ENCODE data around the gene PDE7B. TPM values are rescaled to one million over a fixed set of nuclear protein-coding genes. Genes with fewer than 3 reads are reported as not detected.

PDE7B gene
- total and polyA plus RNA-seq, 2 of the 8 experiments (the other 6 are each of a cell fraction or from before 2014, with no cell fraction given) = not detected

GRCh38 chr6:135962731-135963130 is 111.2 kb downstream of the PDE7B start:
- no peak for DNase-seq (ENCODE audit: low read depth in 1 of 2, low spot score in 2 of 2)
- TF ChIP-seq FOSL1 (IDR thresholded peaks at IDR 0.05; ENCODE audit: insufficient read depth, low read depth, low read length) (no peak), TBP (IDR thresholded peaks at IDR 0.05; ENCODE audit: low read depth, low read length) (no peak), HDAC2 (IDR thresholded peaks at IDR 0.05; ENCODE audit: borderline replicate concordance in 1 of 2, low read depth in 2 of 2, low read length in 2 of 2) (no peak), KDM5A (IDR thresholded peaks at IDR 0.05; ENCODE audit: low read length) (no peak), ATF2 (IDR thresholded peaks at IDR 0.05; ENCODE audit: low read length) (no peak), ATF3 (IDR thresholded peaks at IDR 0.05; ENCODE audit: insufficient read depth, low read depth, low read length) (no peak), EP300 (IDR thresholded peaks at IDR 0.05; ENCODE audit: borderline replicate concordance in 1 of 2, low read depth in 2 of 2, low read length in 2 of 2) (no peak), SUZ12 (IDR thresholded peaks at IDR 0.05; ENCODE audit: low read length) (no peak), TEAD4 (IDR thresholded peaks at IDR 0.05; ENCODE audit: low read depth, low read length) (no peak), KDM4A (IDR thresholded peaks at IDR 0.05; ENCODE audit: low read depth, low read length, severe bottlenecking) (no peak)

More at GRCh38 chr6:135962731-135963130, 111.2 kb downstream of the PDE7B start:
- H2BK120ac ChIP-seq (replicated peaks; ENCODE audit: low read depth, low read length) = no peak overlapping the region
- 83% methylated on average over 2 of the region's 2 CpGs; no CpG with 5 or more reads in 1 of the 2 experiments for WGBS, 2 experiments (ENCODE audit: extremely low coverage in 1 of 2, insufficient coverage in 1 of 2, insufficient read length in 1 of 2, insufficient replicate concordance in 2 of 2, low coverage in 1 of 2, low lambda C conversion rate in 2 of 2, missing lambda C conversion rate in 1 of 2)
- no peak overlapping the region for H3K9ac ChIP-seq (replicated peaks in 1 of 4; ENCODE audit: extremely low read depth in 1 of 4, low read depth in 3 of 4, low read length in 3 of 4)
- no peak overlapping the region for H2BK12ac ChIP-seq (ENCODE audit: low read depth, low read length)
- no peaks in the 10 kb centered on the region for H3K27me3 ChIP-seq (replicated peaks in 1 of 4; ENCODE audit: control insufficient read depth in 3 of 4, extremely low read depth in 1 of 4, insufficient read depth in 3 of 4, low read length in 3 of 4)
- ChIA-PET POLR2A (ENCODE audit: partially characterized antibody) (no interaction called here), CTCF (ENCODE audit: partially characterized antibody) (interaction anchor here (0.6 to 2.0 kb wide), 2 partner anchors 7 to 440 kb away, joined by 3 to 6 read pairs; no protein-coding TSS in a partner anchor)
- H2AFZ ChIP-seq (ENCODE audit: low read length) = no peak overlapping the region
- no peak overlapping the region for H4K91ac ChIP-seq (replicated peaks; ENCODE audit: insufficient read length, low read length)
- H4K5ac ChIP-seq (ENCODE audit: insufficient read length, low read depth, low read length) = no peak overlapping the region
- H2BK20ac ChIP-seq (ENCODE audit: low read length) = no peak overlapping the region
- no peaks in the 10 kb centered on the region for H4K20me1 ChIP-seq (replicated peaks in 1 of 2; ENCODE audit: control insufficient read depth in 1 of 2, insufficient read depth in 2 of 2, low read length in 2 of 2)
- no peak overlapping the region for H3K18ac ChIP-seq (ENCODE audit: extremely low read depth, low read length)
- no peaks in the 10 kb centered on the region for H3K36me3 ChIP-seq (ENCODE audit: control insufficient read depth in 2 of 4, insufficient read depth in 4 of 4, low read length in 3 of 4)
- H3K23ac ChIP-seq (ENCODE audit: insufficient read length) = no peak overlapping the region
- H3K79me1 ChIP-seq (ENCODE audit: low read depth, low read length) = no peaks in the 10 kb centered on the region
- H3K56ac ChIP-seq (replicated peaks; ENCODE audit: insufficient read length, low read depth, low read length) = no peak overlapping the region
- H2BK15ac ChIP-seq (ENCODE audit: low read length) = no peak overlapping the region
- H3K14ac ChIP-seq (ENCODE audit: insufficient read length) = no peak overlapping the region
- H3K4me3 ChIP-seq (ENCODE audit: extremely low read depth in 1 of 4, insufficient read depth in 2 of 4, low read depth in 3 of 4, low read length in 4 of 4) = no peak overlapping the region
- no peaks in the 10 kb centered on the region for H3K9me3 ChIP-seq (ENCODE audit: insufficient read depth in 2 of 2, low read depth in 1 of 2, low read length in 1 of 2)
- H3K4ac ChIP-seq (replicated peaks; ENCODE audit: insufficient read length, low read depth, low read length) = no peak overlapping the region
- H3K79me2 ChIP-seq (ENCODE audit: control insufficient read depth in 1 of 2, insufficient read depth in 2 of 2, low read length in 2 of 2) = no peaks in the 10 kb centered on the region
- H4K8ac ChIP-seq (ENCODE audit: extremely low read depth, insufficient read depth, low read length) = no peak overlapping the region
- no peak overlapping the region for H3K27ac ChIP-seq (ENCODE audit: low read depth, low read length)
- H2AK5ac ChIP-seq (ENCODE audit: low read depth, low read length) = no peak overlapping the region
- no peak overlapping the region for H3K4me2 ChIP-seq (ENCODE audit: insufficient read depth in 1 of 2, low read depth in 2 of 2, low read length in 2 of 2)
- no peak overlapping the region for H2BK5ac ChIP-seq (ENCODE audit: low read depth, low read length)
- no peaks in the 10 kb centered on the region for H3K4me1 ChIP-seq (replicated peaks in 1 of 4; ENCODE audit: control insufficient read depth in 3 of 4, insufficient read depth in 4 of 4, low read length in 3 of 4)
- FAIRE-seq = no peak
- H3K23me2 ChIP-seq (ENCODE audit: low read depth, low read length) = no peaks in the 10 kb centered on the region; the same call in 1 of the 2 replicates

Data from H1 (cell line).